ENCODE measurements around the gene ENTREP1.

ENTREP1 gene

GRCh38 chr9:69334317-69334716 is 9.3 kb downstream of the ENTREP1 start:
- H3K27ac ChIP-seq, result no peak overlapping the region
- no peak for TF ChIP-seq ZFX (IDR thresholded peaks at IDR 0.05; ENCODE audit: borderline replicate concordance)
- no peak for TF ChIP-seq CTCF (IDR thresholded peaks at IDR 0.05)

GRCh38 chr9:69339620-69340019 is 14.6 kb downstream of the ENTREP1 start:
- TF ChIP-seq CTCF (IDR thresholded peaks at IDR 0.05) (no peak), ZFX (IDR thresholded peaks at IDR 0.05; ENCODE audit: borderline replicate concordance) (no peak)
- no peak overlapping the region for H3K27ac ChIP-seq

- TF ChIP-seq CTCF (IDR thresholded peaks at IDR 0.05) (no peak), ZFX (IDR thresholded peaks at IDR 0.05; ENCODE audit: borderline replicate concordance) (no peak)
- no peak overlapping the region for H3K27ac ChIP-seq
These were observed 15.6 kb downstream of the ENTREP1 start for GRCh38 chr9:69340631-69341030.

- no peak overlapping the region for H3K27ac ChIP-seq
- no peak for TF ChIP-seq CTCF (IDR thresholded peaks at IDR 0.05)
- TF ChIP-seq ZFX (IDR thresholded peaks at IDR 0.05; ENCODE audit: borderline replicate concordance), result no peak
These were observed 17.8 kb downstream of the ENTREP1 start for GRCh38 chr9:69342769-69343168.

GRCh38 chr9:69344459-69344858 is 19.4 kb downstream of the ENTREP1 start:
- no peak overlapping the region for H3K27ac ChIP-seq
- TF ChIP-seq CTCF (IDR thresholded peaks at IDR 0.05), result no peak

GRCh38 chr9:69346596-69347390 is 21.8 kb downstream of the ENTREP1 start:
- H3K27ac ChIP-seq, result no peak overlapping the region
- TF ChIP-seq ZFX (IDR thresholded peaks at IDR 0.05; ENCODE audit: borderline replicate concordance) (no peak), CTCF (IDR thresholded peaks at IDR 0.05) (no peak)

GRCh38 chr9:69347607-69348006 is 22.6 kb downstream of the ENTREP1 start:
- no peak overlapping the region for H3K27ac ChIP-seq
- TF ChIP-seq ZFX (IDR thresholded peaks at IDR 0.05; ENCODE audit: borderline replicate concordance) (no peak), CTCF (IDR thresholded peaks at IDR 0.05) (no peak)

All from 22Rv1 (cell line).